Activated CD8-positive, alpha-beta memory T cell treated with anti-CD3 and anti-CD28 coated beads for 4 hours (primary cell): Measurements from ENCODE around the gene NUTF2.
"Not testable (repeated sequence)": the region's sequence is repeated elsewhere in the genome, so short reads cannot be mapped to it uniquely, and the experiment has no call there.

Experiments used
- DNase-seq, 2 donors: peaks; one replicate each; pipeline ENCODE4 v3.0.0-alpha.2; 2020; ENCODE audit warnings: low read depth in 2 of 2

NUTF2 gene

DNA sequence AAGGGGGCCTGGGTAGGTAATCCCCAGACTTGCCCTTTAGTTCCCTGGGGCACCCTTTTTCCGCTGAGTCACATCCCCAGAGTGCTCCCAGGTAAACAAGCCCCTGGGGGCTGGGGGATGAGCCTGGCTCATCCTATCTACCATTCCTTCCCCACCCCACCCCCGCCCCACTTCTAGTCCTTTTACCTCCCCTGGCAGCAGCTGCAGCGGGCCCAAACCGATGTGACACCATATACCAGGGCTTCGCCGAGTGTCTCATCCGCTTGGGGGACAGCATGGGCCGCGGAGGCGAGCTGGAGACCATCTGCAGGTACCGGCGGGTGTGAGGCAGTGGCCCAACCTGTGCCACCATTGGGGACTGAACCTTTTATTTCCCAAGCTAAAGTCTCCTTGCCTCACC is 38.8 kb downstream of the NUTF2 start:
- no peak for DNase-seq

DNA sequence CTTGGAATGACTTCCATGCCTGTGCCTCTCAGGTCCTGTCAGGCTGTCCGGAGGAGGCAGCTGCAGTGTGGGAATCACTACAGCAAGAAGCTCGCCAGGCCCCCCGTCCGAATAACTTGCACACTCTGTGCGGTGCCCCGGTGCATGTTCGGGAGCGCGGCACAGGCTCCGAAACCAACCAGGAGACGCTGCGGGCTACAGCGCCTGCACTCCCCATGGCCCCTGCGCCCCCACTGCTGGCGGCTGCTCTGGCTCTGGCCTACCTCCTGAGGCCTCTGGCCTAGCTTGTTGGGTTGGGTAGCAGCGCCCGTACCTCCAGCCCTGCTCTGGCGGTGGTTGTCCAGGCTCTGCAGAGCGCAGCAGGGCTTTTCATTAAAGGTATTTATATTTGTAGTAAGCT is 39.2 kb downstream of the NUTF2 start:
- no peak for DNase-seq

DNA sequence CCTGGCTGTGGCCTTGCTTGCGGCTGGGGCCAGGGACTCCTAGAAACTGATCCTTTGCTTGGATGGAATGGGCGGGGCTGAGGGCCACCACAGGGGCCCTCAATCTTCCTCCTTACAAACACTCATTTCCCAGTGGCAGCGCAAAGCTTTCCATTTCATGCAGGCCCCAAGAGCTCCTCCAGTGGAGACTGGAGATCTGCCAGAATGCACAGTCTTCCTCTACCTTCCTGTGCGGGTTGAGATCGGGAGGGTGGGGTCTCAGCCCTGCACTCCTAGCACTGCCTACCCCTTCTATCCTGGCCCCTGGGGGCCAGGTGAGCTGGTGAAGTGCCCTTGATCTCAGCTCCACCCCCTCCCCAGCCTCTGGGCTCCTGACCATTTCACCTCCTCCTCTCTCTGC is 39.7 kb downstream of the NUTF2 start:
- DNase-seq = no peak

DNA sequence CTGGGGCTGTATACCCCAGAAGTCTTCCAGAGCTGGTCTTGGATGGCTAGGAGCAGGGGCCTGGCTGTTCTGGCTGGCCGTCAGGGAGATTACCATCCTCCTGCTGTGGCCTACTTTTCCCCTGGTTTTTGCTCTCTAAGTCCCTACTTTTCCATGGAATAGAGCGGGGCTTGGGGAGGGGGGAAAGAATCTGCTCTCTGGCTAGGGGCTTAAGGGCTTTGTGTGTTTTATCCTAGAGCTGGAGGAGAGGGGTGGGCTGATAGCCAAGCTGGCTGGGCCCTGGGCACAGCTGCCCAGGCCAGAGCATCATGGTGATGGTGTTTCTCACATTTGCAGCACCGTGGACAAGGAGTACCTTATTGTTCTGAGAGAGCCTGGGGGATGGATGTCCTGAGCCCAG is 41.6 kb downstream of the NUTF2 start:
- no peak for DNase-seq

DNA sequence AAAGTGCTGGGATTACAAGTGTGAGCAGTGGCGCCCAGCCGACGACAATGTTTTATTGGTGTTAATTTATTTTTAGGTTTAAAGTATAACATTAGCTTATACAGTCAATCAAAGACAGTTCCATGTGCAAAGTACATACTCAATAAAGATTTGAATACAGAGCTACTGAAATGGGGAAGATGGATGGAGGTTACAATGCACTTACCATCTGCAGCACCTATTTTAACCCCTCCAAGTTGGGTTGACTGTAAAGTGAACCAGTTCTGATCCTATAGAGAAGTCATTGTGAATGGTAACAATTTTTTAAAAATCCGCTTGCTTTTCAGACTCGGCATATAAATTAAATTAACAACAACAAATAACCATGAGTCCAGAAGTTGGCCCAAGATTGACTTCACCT is 45.6 kb downstream of the NUTF2 start:
- DNase-seq = no peak

DNA sequence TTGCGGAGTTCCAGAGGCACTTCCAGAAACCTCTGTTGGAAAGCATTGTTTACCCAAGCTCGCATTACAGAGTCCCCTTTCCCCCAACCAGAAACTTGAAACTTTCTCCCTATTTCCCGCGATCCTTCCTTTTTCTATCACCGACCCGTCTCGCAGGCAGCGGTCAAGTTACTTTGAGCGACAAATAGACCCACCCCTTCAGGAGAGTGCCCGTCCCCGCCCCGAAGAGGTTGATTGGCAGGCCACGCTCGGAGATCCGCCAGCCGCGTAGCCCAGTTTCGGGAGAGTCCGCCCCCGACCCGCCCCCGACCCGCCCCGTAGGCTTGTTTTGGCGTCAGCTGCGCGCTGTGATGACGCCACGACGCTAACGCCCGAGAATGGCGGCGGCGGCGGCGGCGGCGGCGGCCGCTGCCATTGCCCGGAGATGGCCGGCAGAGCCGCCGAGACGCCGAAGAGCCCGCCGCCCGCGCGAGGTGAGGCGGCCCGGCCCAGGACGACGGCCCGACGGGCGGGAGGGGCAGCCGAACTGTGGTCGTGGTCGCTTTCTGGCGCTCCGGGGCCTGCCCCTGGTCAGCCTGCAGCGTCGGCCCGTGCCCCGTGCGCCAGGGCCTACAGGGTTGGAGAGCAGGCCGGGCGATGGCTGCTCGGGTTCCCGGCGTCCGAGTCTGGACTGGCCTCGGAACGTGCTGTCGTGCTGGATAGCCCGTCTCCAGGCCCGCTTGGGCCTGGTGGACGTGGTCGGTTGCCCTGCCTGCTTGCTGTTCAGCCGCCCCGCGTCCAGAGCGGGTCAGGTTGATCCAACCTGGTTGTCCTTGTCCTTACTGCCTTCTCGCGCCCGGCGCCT is 46.4 kb downstream of the NUTF2 start, which contains the start of gene PSKH1:
PSKH1 (plus strand) TSS at position 356 of the 844 bp plus-strand sequence. CDS start 15,496 bp downstream, outside the sequence.
- DNase-seq = peak; percentile 86 to 88

DNA sequence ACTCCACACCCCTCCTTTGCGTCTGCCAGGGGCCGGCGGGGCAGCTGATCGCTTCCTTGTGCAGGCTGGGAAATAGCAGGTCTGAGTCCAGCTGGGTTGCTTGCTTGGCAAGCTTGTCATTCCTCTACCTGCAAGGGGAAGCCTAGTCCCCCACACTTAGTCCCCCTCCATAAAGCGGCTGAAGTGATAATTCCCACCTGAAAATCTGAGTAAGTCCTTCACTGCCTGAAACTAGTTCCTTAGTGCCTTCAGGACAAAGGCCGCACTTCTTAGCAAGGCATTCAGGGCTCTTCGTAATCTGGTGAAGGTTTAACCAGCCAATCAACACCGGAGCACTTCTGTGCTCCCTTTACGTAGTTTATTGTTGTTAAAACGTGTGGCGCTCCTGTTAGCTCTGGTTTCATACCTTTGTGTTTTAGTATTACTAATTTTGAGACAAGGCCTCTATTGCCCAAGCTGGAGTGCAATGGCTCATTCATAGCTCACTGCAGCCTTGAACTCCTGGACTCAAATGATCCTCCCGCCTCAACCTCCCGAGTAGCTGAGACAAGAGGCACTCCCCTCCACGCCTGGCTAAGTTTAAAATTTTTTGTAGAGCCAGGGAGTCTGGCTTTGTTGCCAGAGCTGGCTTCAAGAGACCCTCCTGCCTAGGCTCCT is 47.1 kb downstream of the NUTF2 start:
- no peak for DNase-seq

DNA sequence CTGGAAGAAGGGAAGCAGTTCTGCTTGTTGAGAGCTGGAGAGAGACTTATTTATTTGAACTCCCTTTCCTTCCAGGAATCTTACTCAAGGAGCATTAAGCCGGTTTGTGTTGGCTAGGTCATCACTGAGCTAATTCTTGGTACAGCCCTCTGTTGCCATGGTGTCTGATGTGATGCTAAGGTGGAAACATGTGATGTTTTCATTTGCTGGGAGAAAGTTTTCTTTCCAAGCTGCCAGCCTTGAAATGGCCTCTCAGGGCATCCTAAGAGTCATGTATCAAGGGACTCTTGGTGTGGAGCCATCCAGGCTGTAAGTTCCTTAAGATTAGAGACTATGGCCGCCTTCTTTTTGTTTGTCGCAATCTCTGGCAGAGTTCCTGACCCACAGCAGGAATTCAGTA is 50.5 kb downstream of the NUTF2 start:
- no peak for DNase-seq

DNA sequence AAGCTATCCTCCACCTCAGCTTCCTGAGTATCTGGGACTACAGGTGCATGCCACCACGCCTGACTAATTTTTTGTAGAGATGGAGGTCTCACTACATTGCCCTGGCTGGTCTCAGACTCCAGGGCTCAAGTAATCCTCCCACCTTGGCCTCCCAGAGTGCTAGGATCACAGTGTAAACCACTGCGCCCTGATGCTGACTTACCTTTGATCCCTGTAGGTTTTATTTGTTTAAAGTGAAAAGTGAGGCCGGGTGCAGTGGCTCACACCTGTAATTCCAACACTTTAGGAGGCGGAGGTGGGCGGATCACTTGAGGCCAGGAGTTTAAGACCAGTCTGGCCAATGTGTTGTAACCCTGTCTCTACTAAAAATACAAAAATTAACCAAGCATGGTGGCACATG is 55.0 kb downstream of the NUTF2 start:
- DNase-seq = no peak

DNA sequence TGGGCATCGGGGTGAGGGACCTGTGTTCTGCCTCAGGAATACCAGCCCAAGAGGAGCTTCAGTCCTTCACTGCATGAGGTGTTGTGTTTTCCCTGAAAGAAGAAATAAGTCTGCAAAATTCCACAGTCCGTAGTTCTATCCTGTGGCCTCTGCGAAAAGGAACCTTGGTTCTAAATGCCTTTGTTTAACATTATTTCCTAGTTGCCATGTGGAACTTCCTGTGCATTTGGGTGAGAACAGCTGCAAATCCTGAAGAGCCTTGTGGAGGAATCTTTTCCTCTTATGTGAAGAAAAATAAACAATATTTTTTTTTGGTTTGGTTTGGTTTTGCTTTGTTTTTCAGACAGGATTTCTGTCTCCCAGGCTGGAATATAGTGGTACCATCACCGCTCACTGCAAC is 56.1 kb downstream of the NUTF2 start:
- DNase-seq = no peak

DNA sequence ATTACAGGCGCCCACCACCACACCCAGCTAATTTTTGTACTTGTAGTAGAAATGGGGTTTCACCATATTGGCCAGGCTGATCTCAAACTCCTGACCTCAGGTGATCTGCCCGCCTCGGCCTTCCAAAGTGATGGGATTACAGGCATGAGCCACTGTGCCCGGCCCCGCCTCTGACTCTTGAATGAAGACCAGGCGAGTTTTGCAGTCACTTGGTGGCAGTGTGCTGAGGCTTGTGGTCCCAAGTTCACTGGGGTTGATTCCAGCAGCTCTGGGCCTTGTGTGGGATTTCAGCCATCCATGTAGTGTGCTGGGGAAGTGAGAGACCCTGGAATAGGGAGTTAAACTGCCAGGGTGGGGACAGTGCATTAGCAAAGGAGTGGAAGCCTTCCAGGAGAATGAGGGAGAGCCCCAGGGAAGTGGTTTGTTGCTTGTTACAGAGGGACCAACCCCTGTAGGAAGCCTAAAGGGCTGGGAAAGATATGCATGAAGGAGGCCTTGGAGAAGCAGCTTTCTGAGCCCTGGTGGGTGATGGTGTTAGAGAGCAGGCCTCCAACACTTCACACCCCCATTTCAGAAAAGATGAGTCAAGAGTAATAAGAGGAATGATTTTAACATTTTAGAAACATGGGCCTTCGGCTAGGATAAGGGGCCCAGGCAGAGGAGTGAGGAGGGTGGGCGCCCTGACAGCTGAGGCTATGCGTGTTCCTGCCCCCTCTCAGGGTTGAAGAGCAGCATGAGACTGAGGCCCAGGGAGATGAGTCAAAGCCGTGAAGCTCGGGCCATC is 60.9 kb downstream of the NUTF2 start:
- DNase-seq = no peak

DNA sequence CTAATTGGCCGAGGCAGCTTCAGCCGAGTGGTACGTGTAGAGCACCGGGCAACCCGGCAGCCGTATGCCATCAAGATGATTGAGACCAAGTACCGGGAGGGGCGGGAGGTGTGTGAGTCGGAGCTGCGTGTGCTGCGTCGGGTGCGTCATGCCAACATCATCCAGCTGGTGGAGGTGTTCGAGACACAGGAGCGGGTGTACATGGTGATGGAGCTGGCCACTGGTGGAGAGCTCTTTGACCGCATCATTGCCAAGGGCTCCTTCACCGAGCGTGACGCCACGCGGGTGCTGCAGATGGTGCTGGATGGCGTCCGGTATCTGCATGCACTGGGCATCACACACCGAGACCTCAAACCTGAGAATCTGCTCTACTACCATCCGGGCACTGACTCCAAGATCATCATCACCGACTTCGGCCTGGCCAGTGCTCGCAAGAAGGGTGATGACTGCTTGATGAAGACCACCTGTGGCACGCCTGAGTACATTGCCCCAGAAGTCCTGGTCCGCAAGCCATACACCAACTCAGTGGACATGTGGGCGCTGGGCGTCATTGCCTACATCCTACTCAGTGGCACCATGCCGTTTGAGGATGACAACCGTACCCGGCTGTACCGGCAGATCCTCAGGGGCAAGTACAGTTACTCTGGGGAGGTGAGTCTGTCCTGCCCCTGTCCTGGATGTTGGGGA is 62.5 kb downstream of the NUTF2 start:
- DNase-seq = no peak

DNA sequence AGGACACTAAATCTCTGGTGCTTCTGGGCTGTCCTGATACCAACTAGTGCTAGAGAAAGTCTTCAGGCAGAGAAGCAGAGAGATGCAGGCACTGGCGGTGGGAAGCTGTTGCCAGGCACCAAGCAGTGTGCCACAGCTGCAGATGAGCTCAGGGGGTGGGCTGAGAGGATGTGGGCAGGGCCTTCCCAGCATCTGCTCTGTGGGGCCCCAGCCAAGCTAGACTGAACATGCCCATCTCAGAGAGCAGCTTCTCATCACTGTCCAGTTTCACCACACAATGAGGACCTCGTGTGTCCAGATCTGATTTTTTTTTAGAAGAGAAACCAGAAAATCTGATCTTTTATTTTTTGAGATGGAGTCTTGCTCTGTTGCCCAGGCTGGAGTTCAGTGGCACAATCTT is 63.4 kb downstream of the NUTF2 start:
- no peak for DNase-seq

DNA sequence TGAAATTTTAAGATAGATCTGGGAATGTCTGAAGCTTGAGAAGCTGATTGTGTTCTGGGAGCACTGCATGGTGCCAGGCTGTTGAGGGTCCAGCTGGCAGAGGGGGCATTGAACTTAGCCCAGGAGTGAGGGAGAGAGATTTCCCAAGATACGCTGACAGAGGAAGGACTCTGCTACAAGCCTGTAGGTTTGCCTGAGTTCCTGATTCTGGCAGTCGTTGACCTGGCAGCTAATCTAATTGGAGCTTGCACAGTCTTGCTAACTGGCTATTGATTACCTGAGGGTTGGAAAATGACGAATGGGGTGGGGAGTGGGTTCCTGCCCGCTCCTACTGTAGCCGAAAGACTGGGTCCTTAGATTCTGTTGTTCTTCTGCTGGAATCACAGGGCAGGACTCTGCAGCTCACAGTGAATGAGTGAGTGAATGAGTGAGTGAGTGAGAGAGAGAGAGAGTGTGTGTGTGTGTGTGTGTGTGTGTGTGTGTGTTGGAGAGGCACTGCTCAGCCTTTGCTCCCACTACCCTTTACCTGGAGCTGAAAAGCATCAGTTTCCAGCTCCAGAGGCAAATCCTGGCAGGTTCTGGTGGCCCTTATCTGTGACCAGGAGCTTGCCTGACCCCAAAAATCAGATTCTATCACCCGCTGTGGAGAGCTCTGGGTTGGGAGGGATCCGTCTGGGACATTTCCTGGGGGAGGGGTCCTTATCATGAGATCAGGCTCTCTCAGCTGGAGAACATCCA is 68.2 kb downstream of the NUTF2 start:
- no peak for DNase-seq

DNA sequence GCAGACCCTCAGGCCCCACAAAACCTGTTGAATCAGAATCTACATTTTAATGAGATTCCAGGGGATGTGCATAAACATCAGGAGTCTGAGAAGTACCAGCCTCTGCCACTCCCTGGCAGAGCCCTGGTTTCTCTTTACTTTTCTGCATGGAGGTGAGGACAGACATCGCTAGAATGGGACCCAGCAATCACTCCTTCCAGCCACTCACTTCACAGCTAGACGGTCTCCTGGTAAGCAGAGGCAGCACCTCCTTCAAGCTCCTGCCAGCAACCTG is 68.7 kb downstream of the NUTF2 start:
- not testable (repeated sequence) for DNase-seq

DNA sequence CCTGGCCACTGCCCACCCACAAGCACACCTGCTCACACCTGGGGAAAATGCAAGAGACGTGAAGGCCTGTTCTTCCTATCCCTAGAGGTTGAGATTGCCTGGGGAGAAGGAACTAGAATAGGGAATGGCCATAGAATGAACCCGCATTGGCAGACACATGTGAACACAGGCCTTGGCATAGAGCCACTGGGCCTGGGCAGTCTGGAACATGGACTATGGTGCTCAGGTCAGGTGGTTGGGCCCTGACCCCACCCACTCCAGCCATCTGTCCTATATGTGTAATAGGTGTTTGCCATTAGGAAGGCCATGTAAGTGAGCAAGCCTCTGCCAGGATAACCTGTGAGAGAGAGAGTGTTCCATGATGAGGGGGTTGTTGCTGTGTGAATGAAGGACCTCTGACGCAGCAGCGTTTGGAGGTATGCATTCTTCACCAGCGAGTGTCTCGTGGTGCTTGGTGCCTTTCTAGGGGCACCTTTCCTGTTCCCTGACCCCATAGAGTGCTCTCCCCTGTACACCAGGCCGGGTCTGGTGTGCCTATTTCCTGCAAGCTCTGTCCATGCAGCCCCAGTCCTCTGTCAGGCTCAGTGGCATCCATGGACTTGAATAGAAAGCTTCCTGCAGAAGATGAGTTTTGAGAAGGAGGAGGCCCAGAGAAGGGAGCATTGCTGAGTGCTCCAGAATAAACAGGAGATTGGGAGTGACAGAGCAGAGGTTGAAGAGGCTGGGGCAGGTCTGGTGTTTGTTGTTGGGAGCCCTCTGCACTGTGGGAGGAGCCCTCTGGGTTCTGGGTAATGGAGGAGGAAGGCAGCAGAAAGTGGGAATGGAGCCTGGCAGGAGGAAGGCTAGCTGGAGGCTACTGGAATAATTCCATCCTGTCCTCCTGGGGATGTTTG is 69.3 kb downstream of the NUTF2 start:
- no peak for DNase-seq

DNA sequence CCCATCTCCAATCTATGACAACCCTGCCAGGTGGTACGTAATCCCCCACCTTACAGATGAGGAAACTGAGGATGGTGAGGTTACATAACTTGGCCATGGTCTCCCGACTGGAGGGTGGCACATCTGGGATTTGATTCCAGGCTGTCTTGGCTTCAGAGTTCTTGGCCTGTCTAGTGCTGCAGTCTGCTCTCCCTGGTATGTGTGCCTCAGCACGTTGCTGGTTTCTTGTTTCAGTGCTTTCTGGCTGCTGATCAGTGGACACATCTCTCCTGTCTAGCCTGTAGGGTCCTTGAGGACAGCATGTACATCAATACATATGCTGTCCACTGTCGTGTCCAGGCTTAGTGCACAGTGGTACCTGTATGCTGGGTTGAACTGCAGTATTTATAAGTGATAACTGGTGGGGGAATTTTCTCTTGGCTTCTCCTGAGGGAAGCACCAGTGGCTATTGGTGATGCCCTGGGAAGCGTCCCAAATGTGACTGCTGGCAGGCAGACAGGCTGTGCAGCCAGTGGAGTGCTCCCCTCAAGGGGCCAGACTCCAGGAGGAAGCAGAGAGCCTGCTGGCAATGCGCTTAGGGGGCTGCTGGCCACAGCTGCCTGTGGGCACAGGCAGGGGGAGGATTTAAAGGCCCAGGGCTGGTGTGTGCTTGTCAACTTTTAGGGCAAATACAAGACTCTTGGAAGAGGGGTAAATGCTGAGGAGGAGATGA is 70.6 kb downstream of the NUTF2 start:
- DNase-seq = no peak

DNA sequence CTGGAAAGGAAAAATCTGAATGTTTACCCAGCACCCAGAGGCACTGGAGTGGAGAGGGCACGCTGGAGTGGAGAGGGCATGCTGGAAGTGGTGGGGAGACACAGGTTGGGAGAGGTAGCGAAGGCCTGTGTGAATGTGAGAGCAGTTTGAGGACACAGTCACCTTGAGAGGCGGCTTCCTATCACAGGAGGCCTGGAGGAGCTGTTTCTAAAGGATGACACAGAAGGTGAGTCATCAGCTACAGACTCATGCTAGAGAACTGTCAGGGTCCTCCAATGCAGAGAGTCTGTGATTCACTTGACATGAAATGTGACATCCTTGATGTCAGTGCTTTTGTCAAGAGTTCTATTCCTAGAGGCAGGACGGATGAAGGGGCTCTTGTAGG is 71.1 kb downstream of the NUTF2 start:
- peak in 1 of 2 donors; percentile 31 for DNase-seq

DNA sequence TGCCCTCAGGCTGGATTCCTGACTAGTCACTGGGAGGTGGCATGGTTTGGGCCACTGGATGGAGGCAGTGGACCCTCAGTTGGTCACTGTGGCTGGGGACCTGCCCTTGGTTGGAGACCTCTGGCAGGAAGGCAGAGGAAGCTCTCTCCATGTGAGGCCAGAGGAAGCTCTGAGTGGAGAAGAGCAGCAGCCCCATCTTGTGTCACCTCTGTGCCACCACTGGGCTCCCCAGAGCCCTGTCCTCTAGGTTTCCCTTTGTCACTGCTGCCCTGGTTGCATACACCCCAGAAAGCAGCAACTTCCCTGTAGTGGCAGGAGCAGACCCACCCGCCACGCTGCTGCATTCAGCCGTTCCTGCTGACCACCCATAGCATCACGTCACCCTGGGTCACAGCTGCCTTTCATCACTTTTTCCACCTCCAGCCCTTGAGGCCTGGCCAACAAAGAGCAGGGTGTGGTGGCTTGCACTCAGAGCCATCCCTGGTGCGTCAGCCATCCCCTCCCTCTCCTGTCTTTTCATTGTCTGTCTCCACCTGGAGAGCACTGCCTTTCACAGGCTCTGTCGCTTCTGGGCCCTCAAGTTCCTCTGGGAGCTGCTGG is 73.0 kb downstream of the NUTF2 start:
- DNase-seq = no peak
